Measurements from ENCODE around the gene PFKFB4.
A peak's percentile ranks its signal among the peaks of the same experiment; 100 is the strongest.

The PFKFB4 gene

GRCh38 chr3:48598323-48599076 lies 41.9 kb upstream of the PFKFB4 start:
- TF ChIP-seq CTCF (IDR thresholded peaks at IDR 0.05; ENCODE audit: extremely low read depth, insufficient read depth, missing control alignments), result no peak
- in situ Hi-C loops (cut with MboI; ENCODE audit: low pct_unique_long_range_greater_than_20kb, low sequenced_read_pairs, unreplicated experiment), result no loop called here
- DNase-seq (ENCODE audit: low spot score), result no peak

GRCh38 chr3:48597408-48597800 lies 40.8 kb upstream of the PFKFB4 start:
- no peak for DNase-seq (ENCODE audit: low spot score)
- in situ Hi-C loops (cut with MboI; ENCODE audit: low pct_unique_long_range_greater_than_20kb, low sequenced_read_pairs, unreplicated experiment), result no loop called here
- TF ChIP-seq CTCF (IDR thresholded peaks at IDR 0.05; ENCODE audit: extremely low read depth, insufficient read depth, missing control alignments), result no peak

- no peak for TF ChIP-seq CTCF (IDR thresholded peaks at IDR 0.05; ENCODE audit: extremely low read depth, insufficient read depth, missing control alignments)
- DNase-seq (ENCODE audit: low spot score), result no peak
- in situ Hi-C loops (cut with MboI; ENCODE audit: low pct_unique_long_range_greater_than_20kb, low sequenced_read_pairs, unreplicated experiment), result no loop called here
Measured at GRCh38 chr3:48596676-48597407, 40.2 kb upstream of the PFKFB4 start.

DNA sequence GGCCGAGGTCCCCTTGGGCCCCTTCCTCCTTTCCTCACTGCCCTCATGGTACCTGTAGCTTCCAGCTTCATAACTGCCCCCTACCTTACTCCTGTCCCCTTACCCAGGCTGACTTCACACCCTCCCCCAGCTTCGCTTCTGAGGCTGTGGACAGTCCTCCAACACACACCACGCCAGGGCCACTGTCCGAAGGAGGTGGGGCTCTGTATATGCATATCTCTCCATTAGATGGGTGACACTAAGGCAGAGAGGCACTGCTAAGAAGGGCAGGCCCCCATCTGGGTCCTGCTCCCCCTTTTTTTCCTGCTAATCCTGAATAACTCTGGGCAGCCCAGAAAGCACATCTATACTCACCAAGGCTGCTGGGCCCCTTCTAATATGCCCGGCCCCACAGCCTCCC lies 39.6 kb upstream of the PFKFB4 start:
- TF ChIP-seq CTCF (IDR thresholded peaks at IDR 0.05; ENCODE audit: extremely low read depth, insufficient read depth, missing control alignments), result no peak
- in situ Hi-C loops (cut with MboI; ENCODE audit: low pct_unique_long_range_greater_than_20kb, low sequenced_read_pairs, unreplicated experiment), result no loop called here
- no peak for DNase-seq (ENCODE audit: low spot score)

- no peak for DNase-seq (ENCODE audit: low spot score)
- TF ChIP-seq CTCF (IDR thresholded peaks at IDR 0.05; ENCODE audit: extremely low read depth, insufficient read depth, missing control alignments), result no peak
- in situ Hi-C loops (cut with MboI; ENCODE audit: low pct_unique_long_range_greater_than_20kb, low sequenced_read_pairs, unreplicated experiment), result no loop called here
Measured at GRCh38 chr3:48595526-48596121, 39.0 kb upstream of the PFKFB4 start.

DNA sequence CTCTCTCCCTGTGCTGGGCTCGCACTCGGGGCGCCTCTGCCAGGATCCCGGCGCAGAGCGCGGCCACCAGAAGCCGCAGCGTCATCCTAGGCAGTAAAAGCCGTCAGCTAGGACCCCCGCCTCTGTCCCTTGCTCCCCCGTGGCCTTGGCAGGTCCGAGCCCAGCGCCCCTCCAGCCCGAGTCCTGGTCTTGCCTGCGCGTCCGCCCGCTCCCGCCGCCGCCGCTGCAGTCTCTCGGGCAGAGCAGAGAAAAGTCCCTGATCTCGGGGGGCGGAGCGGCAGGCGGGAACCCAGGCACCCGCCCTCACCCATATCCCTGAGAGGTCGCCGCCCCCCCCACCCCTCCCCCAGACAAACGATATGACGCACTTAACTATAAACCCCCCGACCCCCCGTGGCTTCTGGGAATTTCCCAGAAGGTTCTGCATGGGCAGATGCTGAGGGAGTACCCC lies 38.5 kb upstream of the PFKFB4 start, which contains the start of gene COL7A1:
TSS of gene COL7A1 (minus strand) at position 255 of the 451 bp plus-strand sequence. CDS start at position 85, 170 bp downstream.
- no peak for TF ChIP-seq CTCF (IDR thresholded peaks at IDR 0.05; ENCODE audit: extremely low read depth, insufficient read depth, missing control alignments)
- peak; percentile 75 for DNase-seq (ENCODE audit: low spot score)
- in situ Hi-C loops (cut with MboI; ENCODE audit: low pct_unique_long_range_greater_than_20kb, low sequenced_read_pairs, unreplicated experiment), result no loop called here

Data from GM13977 (cell line).